Breast epithelium (tissue), 4 donors: Measurements from ENCODE around the gene ACAN. TPM values are rescaled to one million over a fixed set of nuclear protein-coding genes. Genes with fewer than 3 reads are reported as not detected.

ENCODE experiments used
- DNase-seq, 2 donors: peaks; one replicate each; pipeline ENCODE4 v3.0.0-alpha.2; 2019; ENCODE audit warnings: low spot score in 2 of 2
- H3K27ac ChIP-seq, 2 donors: fragments of 200-600 bp; sonication (generic) in 1 of 2; one replicate each; pipeline ENCODE4 v1.5.1; 2016 to 2019; ENCODE audit warnings: mild to moderate bottlenecking in 1 of 2
- H3K27me3 ChIP-seq, 2 donors: fragments of 200-600 bp; sonication (generic) in 1 of 2; one replicate each; pipeline versions ENCODE4 v1.5.1 to v1.6.0; 2017 to 2019; ENCODE audit warnings: control low read depth in 1 of 2, mild to moderate bottlenecking in 1 of 2
- H3K36me3 ChIP-seq: fragments of 200-600 bp; one replicate; pipeline ENCODE4 v1.5.1; 2019
- H3K4me1 ChIP-seq, 2 donors: fragments of 200-600 bp; sonication (generic); one replicate each; pipeline ENCODE4 v1.5.1; 2016 to 2019; ENCODE audit warnings: control low read depth in 1 of 2
- H3K4me3 ChIP-seq, 3 donors: fragments of 200-600 bp; sonication (generic); 1 replicate in 2 of 3; 2 replicates in 1 of 3; pipeline ENCODE4 v1.5.1; 2016 to 2019; ENCODE audit warnings: mild to moderate bottlenecking in 3 of 3, moderate library complexity in 2 of 3
- H3K9me3 ChIP-seq, 2 donors: fragments of 200-600 bp; sonication (generic) in 1 of 2; one replicate each; pipeline ENCODE4 v1.5.1; 2016 to 2019; ENCODE audit warnings: control low read depth in 1 of 2
- POLR2A ChIP-seq: fragments of 450-650 bp; IDR thresholded peaks from one replicate; pipeline ENCODE4 v1.6.1; 2016; ENCODE audit warnings: antibody characterized with exemption, mild to moderate bottlenecking, moderate library complexity
- POLR2AphosphoS5 ChIP-seq, 3 donors: sonication (generic); formaldehyde crosslinking; IDR thresholded peaks; one replicate each; pipeline ENCODE4 v1.6.1; 2017; ENCODE audit warnings: antibody characterized with exemption in 3 of 3
- intact Hi-C: fragments of 100-400 bp; cut with DNase I; formaldehyde crosslinking; loops from one replicate; pipeline ENCODE4 v1.15.1; 2023; ENCODE audit warnings: low total_unique reads
- total RNA-seq, 3 donors: library from RNA; depleted of rRNA; stranded (reverse); fragments of >200 nt; gene quantifications; one replicate each; pipeline ENCODE4 v1.1.0, GENCODE V29; 2016
- TF ChIP-seq, protein P1 (sequence below), 3 donors: fragments of 450-650 bp; IDR thresholded peaks; one replicate each; pipeline ENCODE4 v1.5.1; 2016 to 2017; ENCODE audit warnings: antibody characterized with exemption in 3 of 3, mild to moderate bottlenecking in 3 of 3, moderate library complexity in 3 of 3

The ACAN gene
- total RNA-seq, 3 donors from 2014 or later = under 0.01 TPM; not detected in 2

DNA sequence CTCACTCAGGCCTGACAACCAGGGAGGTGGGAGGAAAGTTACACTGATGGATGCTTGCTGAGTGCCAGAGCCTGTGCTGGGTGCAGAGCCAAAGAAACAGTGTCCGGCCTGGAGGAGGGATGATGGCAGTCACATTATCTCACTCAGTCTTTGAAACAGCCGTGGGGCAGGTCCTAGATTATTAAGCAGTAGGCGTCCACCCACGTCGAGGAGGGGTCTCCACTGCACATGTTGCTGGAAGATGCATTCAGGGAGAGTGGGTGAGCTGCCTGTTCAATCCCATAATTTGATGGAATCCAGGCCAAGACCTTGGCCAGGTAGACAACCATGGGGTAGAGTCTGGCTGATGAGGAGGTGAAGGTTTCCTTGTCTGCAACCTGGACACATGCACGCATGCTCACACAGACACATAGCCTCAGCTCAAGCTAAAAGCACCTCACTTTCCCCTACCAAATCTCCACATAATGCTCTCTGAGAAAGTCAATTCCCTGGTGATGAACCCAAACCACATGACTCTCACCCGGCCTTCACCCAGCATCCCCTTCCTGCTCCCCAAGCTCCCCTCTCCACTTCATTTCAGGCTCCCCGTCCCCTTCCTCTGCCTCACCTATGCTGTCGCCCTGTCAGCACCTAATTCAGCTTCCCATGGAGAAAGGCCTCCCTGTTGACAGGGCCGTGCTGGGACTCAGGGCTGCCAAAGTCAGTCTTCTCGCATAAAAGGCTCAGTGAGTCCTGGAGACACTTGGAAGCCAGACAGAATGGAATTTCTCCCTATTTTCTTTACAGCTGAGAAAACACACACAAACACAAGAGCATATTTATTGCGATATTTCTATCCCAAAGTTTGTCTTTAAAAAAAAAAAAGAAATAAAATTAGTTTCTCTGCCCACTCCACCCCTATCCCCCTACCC is 29.8 kb downstream of the ACAN start:
- intact Hi-C loops = no loop called here
- DNase-seq = no peak

DNA sequence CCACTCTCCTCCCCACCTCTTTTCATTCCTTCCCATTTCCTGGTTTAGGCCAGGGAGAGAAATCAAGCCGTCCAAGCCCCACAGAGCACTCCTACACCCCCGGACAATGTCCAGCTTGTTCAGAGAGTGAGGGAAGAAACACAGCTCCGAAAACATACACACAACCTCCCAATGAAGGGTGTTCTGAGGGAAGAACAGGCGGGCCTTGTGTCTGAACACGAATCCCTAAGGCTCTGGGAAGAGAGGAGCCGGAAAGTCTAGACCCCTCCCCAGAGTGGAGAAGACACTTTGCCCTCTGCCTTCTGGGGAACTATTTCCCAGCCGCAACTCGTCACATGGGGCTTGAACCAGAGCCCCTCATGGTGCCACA is 30.5 kb downstream of the ACAN start:
- DNase-seq = no peak
- no peak overlapping the region for H3K27ac ChIP-seq
- H3K4me1 ChIP-seq = no peaks in the 10 kb centered on the region
- TF ChIP-seq POLR2AphosphoS5 (IDR thresholded peaks at IDR 0.05) (no peak), POLR2A (no peak)
- TF ChIP-seq, protein P1, sequence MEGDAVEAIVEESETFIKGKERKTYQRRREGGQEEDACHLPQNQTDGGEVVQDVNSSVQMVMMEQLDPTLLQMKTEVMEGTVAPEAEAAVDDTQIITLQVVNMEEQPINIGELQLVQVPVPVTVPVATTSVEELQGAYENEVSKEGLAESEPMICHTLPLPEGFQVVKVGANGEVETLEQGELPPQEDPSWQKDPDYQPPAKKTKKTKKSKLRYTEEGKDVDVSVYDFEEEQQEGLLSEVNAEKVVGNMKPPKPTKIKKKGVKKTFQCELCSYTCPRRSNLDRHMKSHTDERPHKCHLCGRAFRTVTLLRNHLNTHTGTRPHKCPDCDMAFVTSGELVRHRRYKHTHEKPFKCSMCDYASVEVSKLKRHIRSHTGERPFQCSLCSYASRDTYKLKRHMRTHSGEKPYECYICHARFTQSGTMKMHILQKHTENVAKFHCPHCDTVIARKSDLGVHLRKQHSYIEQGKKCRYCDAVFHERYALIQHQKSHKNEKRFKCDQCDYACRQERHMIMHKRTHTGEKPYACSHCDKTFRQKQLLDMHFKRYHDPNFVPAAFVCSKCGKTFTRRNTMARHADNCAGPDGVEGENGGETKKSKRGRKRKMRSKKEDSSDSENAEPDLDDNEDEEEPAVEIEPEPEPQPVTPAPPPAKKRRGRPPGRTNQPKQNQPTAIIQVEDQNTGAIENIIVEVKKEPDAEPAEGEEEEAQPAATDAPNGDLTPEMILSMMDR (IDR thresholded peaks at IDR 0.05) = no peak
- H3K27me3 ChIP-seq = no peaks in the 10 kb centered on the region
- no peaks in the 10 kb centered on the region for H3K36me3 ChIP-seq
- no peaks in the 10 kb centered on the region for H3K9me3 ChIP-seq
- H3K4me3 ChIP-seq = no peak overlapping the region
- intact Hi-C loops = no loop called here

More for the DNA sequence above, 29.8 kb downstream of the ACAN start:
- H3K27ac ChIP-seq = no peak overlapping the region
- no peak for TF ChIP-seq POLR2A
- TF ChIP-seq, protein P1 (IDR thresholded peaks at IDR 0.05) = no peak
- no peak for TF ChIP-seq POLR2AphosphoS5 (IDR thresholded peaks at IDR 0.05)
- H3K4me1 ChIP-seq = no peaks in the 10 kb centered on the region
- no peaks in the 10 kb centered on the region for H3K9me3 ChIP-seq
- H3K36me3 ChIP-seq = no peaks in the 10 kb centered on the region
- H3K4me3 ChIP-seq = no peak overlapping the region
- H3K27me3 ChIP-seq = no peaks in the 10 kb centered on the region

DNA sequence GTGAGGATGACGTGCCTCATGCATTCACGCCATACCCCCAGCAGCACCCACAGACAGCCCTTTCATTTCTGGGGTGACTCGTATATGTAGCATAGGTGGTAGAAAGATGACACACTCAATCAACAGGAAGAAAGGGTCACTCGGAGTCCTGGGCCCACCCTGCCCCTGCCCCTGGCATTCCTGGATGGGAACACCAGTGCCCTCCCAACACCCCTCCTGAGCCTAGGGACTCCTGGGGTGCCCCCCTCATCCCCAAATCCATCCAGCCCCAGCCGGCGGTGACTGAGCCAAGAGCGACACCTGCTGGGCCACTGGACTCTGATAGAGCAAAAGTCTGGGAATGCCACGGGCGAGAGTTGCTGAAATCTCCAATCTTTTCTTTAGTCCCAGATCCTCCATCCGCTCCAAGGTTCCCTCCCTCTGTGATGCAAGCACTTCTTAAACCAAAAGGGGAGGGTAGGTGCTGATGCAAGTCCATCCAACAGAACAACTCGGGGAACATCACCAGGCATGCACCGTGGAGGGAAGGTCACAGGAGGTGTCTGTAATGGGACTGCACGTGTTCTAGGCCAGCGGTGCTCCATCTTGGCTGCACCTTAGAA is 31.1 kb downstream of the ACAN start:
- Histone ChIP-seq H3K36me3 (no peaks in the 10 kb centered on the region), H3K4me1 (no peaks in the 10 kb centered on the region), H3K27me3 (no peaks in the 10 kb centered on the region), H3K27ac (no peak overlapping the region), H3K4me3 (no peak overlapping the region), H3K9me3 (no peaks in the 10 kb centered on the region)
- TF ChIP-seq POLR2AphosphoS5 (IDR thresholded peaks at IDR 0.05) (no peak), POLR2A (no peak)
- TF ChIP-seq, protein P1 (IDR thresholded peaks at IDR 0.05) = peak in 1 of 3 donors; percentile 30
- intact Hi-C loops = no loop called here
- no peak for DNase-seq

DNA sequence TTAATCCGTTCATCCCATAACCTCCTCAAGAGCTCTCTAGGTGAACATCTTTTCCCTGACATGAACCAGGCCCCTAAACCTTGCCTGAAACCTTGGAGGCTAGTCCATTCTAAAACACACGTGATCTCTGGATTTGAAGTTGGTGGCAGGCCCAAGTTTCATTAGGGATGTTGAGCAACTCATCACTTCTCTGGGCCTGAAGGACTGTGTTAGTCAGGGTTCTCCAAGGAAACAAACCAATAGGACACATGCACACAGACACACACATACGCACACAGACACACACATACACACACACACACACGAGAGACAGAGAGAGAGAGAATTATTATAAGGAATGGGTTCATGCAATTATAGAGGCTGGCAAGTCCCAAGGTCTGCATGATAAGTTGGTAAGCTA is 31.9 kb downstream of the ACAN start:
- no peaks in the 10 kb centered on the region for H3K9me3 ChIP-seq
- intact Hi-C loops = no loop called here

More for the DNA sequence above, 31.9 kb downstream of the ACAN start:
- H3K4me1 ChIP-seq = no peaks in the 10 kb centered on the region
- TF ChIP-seq, protein P1 (IDR thresholded peaks at IDR 0.05) = no peak
- TF ChIP-seq POLR2A (no peak), POLR2AphosphoS5 (IDR thresholded peaks at IDR 0.05) (no peak)
- no peak for DNase-seq
- no peaks in the 10 kb centered on the region for H3K27me3 ChIP-seq
- H3K4me3 ChIP-seq = no peak overlapping the region
- no peak overlapping the region for H3K27ac ChIP-seq
- H3K36me3 ChIP-seq = no peaks in the 10 kb centered on the region
